ENCODE data around the gene DLGAP1.

DLGAP1 gene

GRCh38 chr18:3983351-3983969, 471.6 kb downstream of the DLGAP1 start:
- no peak for DNase-seq

- no peak for DNase-seq
Measured at GRCh38 chr18:3982541-3982940, 472.6 kb downstream of the DLGAP1 start.

- DNase-seq, result no peak
Measured at GRCh38 chr18:3979024-3979423, 476.1 kb downstream of the DLGAP1 start.

GRCh38 chr18:3973191-3973850, 481.8 kb downstream of the DLGAP1 start:
- DNase-seq, result no peak

GRCh38 chr18:3972291-3972930, 482.7 kb downstream of the DLGAP1 start:
- no peak for DNase-seq

- DNase-seq, result no peak
Measured at GRCh38 chr18:3970929-3971328, 484.2 kb downstream of the DLGAP1 start.

- DNase-seq, result no peak
Measured at GRCh38 chr18:3967359-3968180, 487.5 kb downstream of the DLGAP1 start.

GRCh38 chr18:3966642-3967358, 488.3 kb downstream of the DLGAP1 start:
- no peak for DNase-seq

- no peak for DNase-seq
Measured at GRCh38 chr18:3966246-3966641, 488.9 kb downstream of the DLGAP1 start.

GRCh38 chr18:3960977-3961376, 494.1 kb downstream of the DLGAP1 start:
- DNase-seq, result no peak

- DNase-seq, result no peak
Measured at GRCh38 chr18:3960142-3960541, 495.0 kb downstream of the DLGAP1 start.

GRCh38 chr18:3952031-3952430, 503.1 kb downstream of the DLGAP1 start:
- DNase-seq, result no peak

- DNase-seq, result no peak
Measured at GRCh38 chr18:3950668-3951404, 504.3 kb downstream of the DLGAP1 start.

GRCh38 chr18:3948958-3949357, 506.1 kb downstream of the DLGAP1 start:
- DNase-seq, result no peak

- no peak for DNase-seq
Measured at GRCh38 chr18:3947383-3947782, 507.7 kb downstream of the DLGAP1 start.

GRCh38 chr18:3935305-3935704, 519.8 kb downstream of the DLGAP1 start:
- no peak for DNase-seq

- DNase-seq, result no peak
Measured at GRCh38 chr18:3932276-3932675, 522.8 kb downstream of the DLGAP1 start.

GRCh38 chr18:3931542-3932112, 523.5 kb downstream of the DLGAP1 start:
- DNase-seq, result no peak

- DNase-seq, result no peak
Measured at GRCh38 chr18:3931013-3931315, 524.1 kb downstream of the DLGAP1 start.

GRCh38 chr18:3930126-3931012, 524.7 kb downstream of the DLGAP1 start:
- DNase-seq, result no peak

- no peak for DNase-seq
Measured at GRCh38 chr18:3924455-3924854, 530.7 kb downstream of the DLGAP1 start.

All from stimulated activated CD4-positive, alpha-beta T cell treated with anti-CD3 and anti-CD28 coated beads, Interleukin-4, amount 100 ng/mL, for 1 hour (primary cell).